CD4-positive, alpha-beta T cell treated with Interleukin-10 for 1 hour (primary cell): ENCODE results near the gene PWWP2B.

Source experiments
- DNase-seq: peaks from one replicate; pipeline ENCODE4 v3.0.0-alpha.2; 2020

PWWP2B gene

GRCh38 chr10:132397036-132397541 lies at the start of gene PWWP2B:
TSS of gene PWWP2B (plus strand) at chr10:132397200. CDS start at chr10:132397227, 27 bp downstream.
- DNase-seq, result peak; percentile 70

GRCh38 chr10:132347211-132347930 lies 49.6 kb upstream of the PWWP2B start:
- DNase-seq, result no peak

GRCh38 chr10:132347931-132348267 lies 49.1 kb upstream of the PWWP2B start:
- no peak for DNase-seq

- no peak for DNase-seq
Measured at GRCh38 chr10:132349766-132350165, 47.2 kb upstream of the PWWP2B start.

GRCh38 chr10:132350391-132350790 lies 46.6 kb upstream of the PWWP2B start:
- DNase-seq, result no peak

GRCh38 chr10:132350946-132351345 lies 46.1 kb upstream of the PWWP2B start:
- no peak for DNase-seq

GRCh38 chr10:132351611-132352010 lies 45.4 kb upstream of the PWWP2B start:
- DNase-seq, result no peak

GRCh38 chr10:132352462-132353308 lies 44.3 kb upstream of the PWWP2B start:
- DNase-seq, result peak; percentile 74

- no peak for DNase-seq
Measured at GRCh38 chr10:132353456-132354355, 43.3 kb upstream of the PWWP2B start.

- no peak for DNase-seq
Measured at GRCh38 chr10:132354356-132355094, 42.5 kb upstream of the PWWP2B start.

GRCh38 chr10:132355297-132355696 lies 41.7 kb upstream of the PWWP2B start:
- DNase-seq, result no peak

- no peak for DNase-seq
Measured at GRCh38 chr10:132355754-132356153, 41.2 kb upstream of the PWWP2B start.

GRCh38 chr10:132356621-132357195 lies 40.3 kb upstream of the PWWP2B start:
- DNase-seq, result no peak

GRCh38 chr10:132357286-132358058 lies 39.5 kb upstream of the PWWP2B start:
- no peak for DNase-seq

- no peak for DNase-seq
Measured at GRCh38 chr10:132359305-132360040, 37.5 kb upstream of the PWWP2B start.

- peak; percentile 14 for DNase-seq
Measured at GRCh38 chr10:132360766-132361447, 36.1 kb upstream of the PWWP2B start.

GRCh38 chr10:132361581-132362101 lies 35.4 kb upstream of the PWWP2B start:
- DNase-seq, result no peak

- DNase-seq, result no peak
Measured at GRCh38 chr10:132362151-132362611, 34.8 kb upstream of the PWWP2B start.

- no peak for DNase-seq
Measured at GRCh38 chr10:132363376-132363775, 33.6 kb upstream of the PWWP2B start.
